ENCODE measurements around the gene POLA1.

GRCh38 chrX:24954732-24955131, 261.0 kb downstream of the POLA1 start:
- TF ChIP-seq, protein P1, sequence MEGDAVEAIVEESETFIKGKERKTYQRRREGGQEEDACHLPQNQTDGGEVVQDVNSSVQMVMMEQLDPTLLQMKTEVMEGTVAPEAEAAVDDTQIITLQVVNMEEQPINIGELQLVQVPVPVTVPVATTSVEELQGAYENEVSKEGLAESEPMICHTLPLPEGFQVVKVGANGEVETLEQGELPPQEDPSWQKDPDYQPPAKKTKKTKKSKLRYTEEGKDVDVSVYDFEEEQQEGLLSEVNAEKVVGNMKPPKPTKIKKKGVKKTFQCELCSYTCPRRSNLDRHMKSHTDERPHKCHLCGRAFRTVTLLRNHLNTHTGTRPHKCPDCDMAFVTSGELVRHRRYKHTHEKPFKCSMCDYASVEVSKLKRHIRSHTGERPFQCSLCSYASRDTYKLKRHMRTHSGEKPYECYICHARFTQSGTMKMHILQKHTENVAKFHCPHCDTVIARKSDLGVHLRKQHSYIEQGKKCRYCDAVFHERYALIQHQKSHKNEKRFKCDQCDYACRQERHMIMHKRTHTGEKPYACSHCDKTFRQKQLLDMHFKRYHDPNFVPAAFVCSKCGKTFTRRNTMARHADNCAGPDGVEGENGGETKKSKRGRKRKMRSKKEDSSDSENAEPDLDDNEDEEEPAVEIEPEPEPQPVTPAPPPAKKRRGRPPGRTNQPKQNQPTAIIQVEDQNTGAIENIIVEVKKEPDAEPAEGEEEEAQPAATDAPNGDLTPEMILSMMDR (IDR thresholded peaks at IDR 0.05): no peak
- TF ChIP-seq EZH2 (IDR thresholded peaks at IDR 0.05; ENCODE audit: borderline replicate concordance, insufficient read depth, low read depth, low read length, poor library complexity, severe bottlenecking): no peak

Data from B cell (primary cell).